SK-N-SH (cell line): Measurements from ENCODE around the gene TERC.

ENCODE experiments used
- EP300 ChIP-seq, 2 experiments: IDR thresholded peaks; 2 replicates each; pipeline versions ENCODE4 v1.4.0 to v1.6.1; 2012; ENCODE audit warnings: borderline replicate concordance in 1 of 2, low read depth in 1 of 2, low read length in 1 of 2
- EZH2phosphoT487 ChIP-seq: fragments of 200-600 bp; sonication (generic); IDR thresholded peaks from 2 replicates; pipeline ENCODE4 v1.6.1; 2017; ENCODE audit warnings: low read depth, mixed run types, mild to moderate bottlenecking, antibody characterized with exemption, moderate library complexity, borderline replicate concordance
- GABPA ChIP-seq: IDR thresholded peaks from 2 replicates; pipeline ENCODE4 v1.4.0; 2012; ENCODE audit warnings: low read depth, mild to moderate bottlenecking
- MXI1 ChIP-seq: IDR thresholded peaks from 2 replicates; pipeline ENCODE4 v1.6.1; 2012; ENCODE audit warnings: mild to moderate bottlenecking, low read depth, low read length, improper control_type of control experiment
- NFIC ChIP-seq: IDR thresholded peaks from 2 replicates; pipeline ENCODE4 v1.4.0; 2012; ENCODE audit warnings: borderline replicate concordance
- NRF1 ChIP-seq: IDR thresholded peaks from 2 replicates; pipeline ENCODE4 v1.6.1; 2012; ENCODE audit warnings: low read depth, mild to moderate bottlenecking, low read length
- RAD21 ChIP-seq: IDR thresholded peaks from 2 replicates; pipeline ENCODE4 v1.6.1; 2012; ENCODE audit warnings: mild to moderate bottlenecking, low read length
- RFX5 ChIP-seq: IDR thresholded peaks from 2 replicates; pipeline ENCODE4 v1.6.1; 2012; ENCODE audit warnings: mild to moderate bottlenecking, improper control_type of control experiment, low read length
- RXRA ChIP-seq: IDR thresholded peaks from 2 replicates; pipeline ENCODE4 v1.4.0; 2012; ENCODE audit warnings: low read depth, mild to moderate bottlenecking, borderline replicate concordance
- SIN3A ChIP-seq: IDR thresholded peaks from 2 replicates; pipeline ENCODE4 v1.6.1; 2012; ENCODE audit warnings: low read depth, mild to moderate bottlenecking, low read length, moderate library complexity, borderline replicate concordance
- SMC3 ChIP-seq: IDR thresholded peaks from 2 replicates; pipeline ENCODE4 v1.6.1; 2012; ENCODE audit warnings: low read depth, low read length, improper control_type of control experiment
- TCF12 ChIP-seq: IDR thresholded peaks from 2 replicates; pipeline ENCODE4 v1.4.0; 2012
- TF ChIP-seq, protein P1 (sequence below): fragments of 200-600 bp; sonication (generic); IDR thresholded peaks from 2 replicates; pipeline ENCODE4 v1.6.1; 2017; ENCODE audit warnings: antibody characterized with exemption, mild to moderate bottlenecking, moderate library complexity
- TF ChIP-seq, protein P2 (sequence below): IDR thresholded peaks from 2 replicates; pipeline ENCODE4 v1.4.0; 2012; ENCODE audit warnings: low read depth, borderline replicate concordance

DNA sequence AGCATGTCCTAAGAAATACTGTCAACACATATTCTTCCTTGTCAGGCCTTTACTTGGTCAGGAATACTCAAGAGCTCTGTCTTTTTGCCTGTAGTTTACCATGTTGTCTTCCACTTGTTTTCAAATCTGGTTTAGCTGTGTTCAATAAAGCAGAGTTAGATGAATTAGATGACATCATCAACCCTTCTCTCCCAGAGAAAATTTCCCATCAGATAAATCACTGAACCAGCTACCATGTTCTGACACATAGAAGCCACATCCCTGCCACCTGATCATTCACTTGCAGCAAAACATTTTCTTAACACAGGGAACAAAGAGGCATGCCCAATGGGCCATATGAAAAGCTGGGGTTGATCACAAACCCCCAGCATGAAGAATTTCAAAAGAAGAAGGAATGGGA lies 42.1 kb downstream of the TERC start:
- TF ChIP-seq, protein P1, sequence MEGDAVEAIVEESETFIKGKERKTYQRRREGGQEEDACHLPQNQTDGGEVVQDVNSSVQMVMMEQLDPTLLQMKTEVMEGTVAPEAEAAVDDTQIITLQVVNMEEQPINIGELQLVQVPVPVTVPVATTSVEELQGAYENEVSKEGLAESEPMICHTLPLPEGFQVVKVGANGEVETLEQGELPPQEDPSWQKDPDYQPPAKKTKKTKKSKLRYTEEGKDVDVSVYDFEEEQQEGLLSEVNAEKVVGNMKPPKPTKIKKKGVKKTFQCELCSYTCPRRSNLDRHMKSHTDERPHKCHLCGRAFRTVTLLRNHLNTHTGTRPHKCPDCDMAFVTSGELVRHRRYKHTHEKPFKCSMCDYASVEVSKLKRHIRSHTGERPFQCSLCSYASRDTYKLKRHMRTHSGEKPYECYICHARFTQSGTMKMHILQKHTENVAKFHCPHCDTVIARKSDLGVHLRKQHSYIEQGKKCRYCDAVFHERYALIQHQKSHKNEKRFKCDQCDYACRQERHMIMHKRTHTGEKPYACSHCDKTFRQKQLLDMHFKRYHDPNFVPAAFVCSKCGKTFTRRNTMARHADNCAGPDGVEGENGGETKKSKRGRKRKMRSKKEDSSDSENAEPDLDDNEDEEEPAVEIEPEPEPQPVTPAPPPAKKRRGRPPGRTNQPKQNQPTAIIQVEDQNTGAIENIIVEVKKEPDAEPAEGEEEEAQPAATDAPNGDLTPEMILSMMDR: no peak
- TF ChIP-seq TCF12: no peak
- TF ChIP-seq GABPA: no peak
- no peak for TF ChIP-seq EZH2phosphoT487
- TF ChIP-seq SIN3A: no peak
- no peak for TF ChIP-seq EP300 (IDR thresholded peaks at IDR 0.05; ENCODE audit: borderline replicate concordance in 1 of 2, low read depth in 1 of 2, low read length in 1 of 2)
- TF ChIP-seq NRF1: no peak
- TF ChIP-seq RAD21: no peak
- TF ChIP-seq, protein P2, sequence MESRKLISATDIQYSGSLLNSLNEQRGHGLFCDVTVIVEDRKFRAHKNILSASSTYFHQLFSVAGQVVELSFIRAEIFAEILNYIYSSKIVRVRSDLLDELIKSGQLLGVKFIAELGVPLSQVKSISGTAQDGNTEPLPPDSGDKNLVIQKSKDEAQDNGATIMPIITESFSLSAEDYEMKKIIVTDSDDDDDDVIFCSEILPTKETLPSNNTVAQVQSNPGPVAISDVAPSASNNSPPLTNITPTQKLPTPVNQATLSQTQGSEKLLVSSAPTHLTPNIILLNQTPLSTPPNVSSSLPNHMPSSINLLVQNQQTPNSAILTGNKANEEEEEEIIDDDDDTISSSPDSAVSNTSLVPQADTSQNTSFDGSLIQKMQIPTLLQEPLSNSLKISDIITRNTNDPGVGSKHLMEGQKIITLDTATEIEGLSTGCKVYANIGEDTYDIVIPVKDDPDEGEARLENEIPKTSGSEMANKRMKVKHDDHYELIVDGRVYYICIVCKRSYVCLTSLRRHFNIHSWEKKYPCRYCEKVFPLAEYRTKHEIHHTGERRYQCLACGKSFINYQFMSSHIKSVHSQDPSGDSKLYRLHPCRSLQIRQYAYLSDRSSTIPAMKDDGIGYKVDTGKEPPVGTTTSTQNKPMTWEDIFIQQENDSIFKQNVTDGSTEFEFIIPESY: no peak
- no peak for TF ChIP-seq RXRA
- no peak for TF ChIP-seq NFIC
- no peak for TF ChIP-seq SMC3
- no peak for TF ChIP-seq RFX5
- TF ChIP-seq MXI1: no peak
